ENCODE measurements around the gene TRMT112.

TRMT112 gene

GRCh38 chr11:64306563-64306875 lies 10.8 kb downstream of the TRMT112 start:
- no peak for DNase-seq

DNA sequence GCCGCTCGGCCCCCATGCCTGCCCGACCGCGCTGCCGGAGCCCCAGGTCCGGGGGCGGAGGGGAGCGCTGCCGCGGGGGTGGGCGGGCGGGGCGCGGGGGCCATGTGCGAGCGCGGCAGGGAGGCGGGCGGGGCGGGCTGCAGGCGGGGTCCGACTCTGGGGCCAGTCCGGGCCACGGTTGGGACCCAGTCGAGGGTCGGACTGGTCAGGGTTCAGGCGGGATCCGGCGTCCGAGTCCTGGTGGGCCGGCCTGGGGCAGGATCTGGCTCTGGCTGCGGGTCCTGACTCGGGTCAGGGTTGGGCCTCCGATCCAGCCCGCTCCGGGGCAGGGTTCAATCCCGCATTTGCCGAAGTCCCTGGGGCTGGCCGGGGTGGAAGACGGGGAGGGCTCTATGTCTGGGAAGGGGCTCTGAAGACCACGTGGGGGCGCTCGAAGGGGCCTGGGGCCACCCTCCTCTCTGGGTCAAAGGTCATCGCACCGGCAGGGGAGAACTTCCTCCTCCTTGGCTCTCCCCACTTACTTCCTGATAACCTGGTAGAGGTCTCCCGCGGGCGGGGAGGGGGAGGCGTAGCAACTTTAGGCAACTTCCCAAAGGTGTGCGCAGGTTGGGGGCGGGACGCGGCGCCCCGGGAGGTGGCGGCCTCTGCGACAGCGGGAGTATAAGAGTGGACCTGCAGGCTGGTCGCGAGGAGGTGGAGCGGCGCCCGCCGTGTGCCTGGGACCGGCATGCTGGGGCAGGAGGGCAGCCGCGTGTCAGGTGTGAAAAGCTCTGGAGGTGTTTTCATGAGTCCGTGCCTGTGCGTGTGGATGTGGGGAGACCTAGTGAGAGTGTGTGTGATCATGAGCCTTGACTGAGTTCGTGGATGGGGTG lies 11.4 kb downstream of the TRMT112 start:
- DNase-seq: peak; percentile 72

DNA sequence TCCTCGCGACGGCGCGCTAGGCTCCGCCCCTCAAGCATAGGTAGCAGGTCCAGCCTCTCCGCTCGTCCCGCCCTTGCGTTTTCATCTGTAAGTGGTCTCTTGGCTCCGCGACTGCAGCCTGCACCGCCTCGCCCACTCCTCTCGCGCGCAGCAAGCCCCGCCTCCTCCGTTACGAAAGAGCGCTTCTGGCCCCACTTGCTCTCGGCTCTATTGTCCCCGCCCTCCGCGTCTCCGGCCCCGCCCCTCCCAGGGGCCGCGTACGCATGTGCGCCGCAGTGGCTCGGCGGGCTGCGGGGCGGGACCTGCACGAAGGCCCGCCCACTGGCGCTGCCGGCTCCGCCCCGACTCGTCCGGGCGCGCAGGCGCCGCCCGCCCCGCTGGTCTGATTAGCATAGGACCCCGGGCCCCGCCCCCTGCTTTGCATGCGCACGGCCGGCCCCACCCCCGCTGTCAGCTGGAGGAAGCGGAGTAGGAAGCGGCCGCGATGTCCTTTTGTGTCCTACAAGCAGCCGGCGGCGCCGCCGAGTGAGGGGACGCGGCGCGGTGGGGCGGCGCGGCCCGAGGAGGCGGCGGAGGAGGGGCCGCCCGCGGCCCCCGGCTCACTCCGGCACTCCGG lies 12.2 kb downstream of the TRMT112 start, which contains the start of gene ESRRA:
Gene ESRRA, plus strand, starts transcription at position 450 of the 616 bp plus-strand sequence. CDS start 1,656 bp downstream, outside the sequence.
- peak; percentile 100 for DNase-seq

- peak; percentile 96 for DNase-seq
Measured at GRCh38 chr11:64304316-64305072, 12.9 kb downstream of the TRMT112 start.

DNA sequence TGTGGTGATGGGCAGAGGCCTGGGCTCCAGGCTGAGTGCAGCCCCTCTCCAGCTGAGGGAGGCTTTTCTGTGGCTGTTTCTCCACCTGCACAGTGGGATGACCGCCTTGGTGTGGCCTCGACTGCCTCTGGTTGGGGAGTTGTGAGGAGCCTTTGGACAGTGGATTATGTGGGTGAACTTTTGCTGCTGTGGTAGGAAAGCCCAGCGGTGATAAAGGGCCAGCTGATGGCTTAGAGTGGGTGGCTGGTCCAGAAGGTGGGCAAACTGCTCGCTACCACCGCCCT lies 13.4 kb downstream of the TRMT112 start:
- no peak for DNase-seq

DNA sequence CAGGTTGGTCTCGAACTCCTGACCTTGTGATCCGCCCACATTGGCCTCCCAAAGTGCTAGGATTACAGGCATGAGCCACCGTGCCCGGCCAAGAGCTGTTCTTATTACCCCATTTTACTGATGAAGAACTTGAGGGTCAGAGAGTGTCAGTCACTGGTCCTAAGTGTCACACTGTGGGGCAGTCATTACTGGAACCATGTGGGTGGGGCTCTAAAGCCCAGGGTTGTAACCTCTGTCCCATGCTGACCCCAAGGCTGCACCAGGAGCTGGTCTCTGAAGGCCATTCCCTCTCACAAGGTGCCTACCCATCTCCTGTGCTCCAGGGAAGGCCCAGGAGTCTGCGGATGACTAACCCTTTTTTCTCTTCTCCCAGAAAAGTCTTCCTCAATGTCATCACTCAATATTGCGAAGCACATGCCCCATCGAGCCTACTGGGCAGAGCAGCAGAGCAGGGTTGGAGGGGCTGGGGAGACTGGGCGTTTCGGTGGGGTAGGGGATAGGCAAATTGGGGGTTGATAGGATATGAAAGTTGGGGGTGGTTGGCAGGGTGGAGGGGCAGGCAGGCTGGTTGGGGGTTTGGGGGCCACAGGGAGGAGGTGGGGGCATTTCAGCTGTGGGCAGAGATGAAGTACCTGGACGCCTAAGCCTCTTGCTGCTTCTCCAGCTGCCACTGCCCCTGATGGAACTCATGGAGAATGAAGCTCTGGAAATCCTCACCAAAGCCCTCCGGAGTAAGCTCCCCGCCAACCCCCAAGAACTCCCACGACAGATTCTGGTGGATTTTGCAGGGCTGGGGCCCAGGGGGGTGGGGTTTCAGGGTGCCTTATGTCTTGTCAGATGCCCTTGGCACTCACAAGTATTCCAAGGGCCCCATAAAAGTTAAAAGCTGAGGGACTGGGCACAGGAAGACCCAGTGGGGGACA lies 14.0 kb downstream of the TRMT112 start:
- no peak for DNase-seq

GRCh38 chr11:64299847-64300648 lies 17.3 kb downstream of the TRMT112 start, which contains the start of gene CATSPERZ:
TSS of gene CATSPERZ (plus strand) at chr11:64300358. CDS start at chr11:64300411, 53 bp downstream.
- DNase-seq: no peak

DNA sequence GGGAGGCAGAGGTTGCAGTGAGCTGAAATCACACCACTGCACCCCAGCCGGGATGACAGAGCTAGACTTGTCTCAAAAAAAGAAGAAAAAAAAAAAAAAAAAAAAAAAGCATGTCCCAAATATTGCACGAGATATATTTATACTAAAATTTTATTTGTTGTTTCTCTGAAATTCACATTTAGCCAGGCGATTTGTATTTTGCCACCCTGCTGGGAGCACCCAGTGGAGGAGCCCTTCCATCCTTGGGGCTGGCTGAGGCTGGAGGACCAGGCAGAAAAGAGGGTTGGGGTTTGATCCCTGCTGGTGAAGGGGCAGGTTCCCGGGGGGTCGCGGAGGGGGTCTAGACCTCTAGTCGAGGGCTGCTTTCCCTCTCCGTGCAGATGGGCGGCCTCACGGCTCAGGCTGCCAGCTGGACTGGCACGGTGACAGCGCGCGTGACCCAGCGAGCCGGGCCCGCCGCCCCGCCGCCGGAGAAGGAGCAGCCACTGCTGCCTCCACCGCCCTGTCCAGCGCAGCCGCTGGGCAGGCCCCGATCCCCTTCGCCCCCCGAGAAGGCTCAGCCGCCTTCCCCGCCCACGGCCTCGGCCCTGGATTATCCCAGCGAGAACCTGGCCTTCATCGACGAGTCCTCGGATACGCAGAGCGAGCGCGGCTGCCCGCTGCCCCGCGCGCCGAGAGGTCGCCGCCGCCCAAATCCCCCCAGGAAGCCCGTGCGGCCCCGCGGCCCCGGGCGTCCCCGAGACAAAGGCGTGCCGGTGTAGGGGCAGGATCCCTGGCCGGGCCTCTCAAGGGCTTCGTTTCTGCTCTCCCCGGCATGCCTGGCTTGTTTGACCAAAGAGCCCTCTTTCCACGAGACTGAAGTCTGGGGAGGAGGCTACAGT lies 18.2 kb downstream of the TRMT112 start:
- DNase-seq: no peak

- no peak for DNase-seq
Measured at GRCh38 chr11:64297699-64298358, 19.5 kb downstream of the TRMT112 start.

- DNase-seq: no peak
Measured at GRCh38 chr11:64296830-64297698, 20.3 kb downstream of the TRMT112 start.

- DNase-seq: no peak
Measured at GRCh38 chr11:64296236-64296635, 21.1 kb downstream of the TRMT112 start.

GRCh38 chr11:64295760-64296159 lies 21.6 kb downstream of the TRMT112 start:
- no peak for DNase-seq

DNA sequence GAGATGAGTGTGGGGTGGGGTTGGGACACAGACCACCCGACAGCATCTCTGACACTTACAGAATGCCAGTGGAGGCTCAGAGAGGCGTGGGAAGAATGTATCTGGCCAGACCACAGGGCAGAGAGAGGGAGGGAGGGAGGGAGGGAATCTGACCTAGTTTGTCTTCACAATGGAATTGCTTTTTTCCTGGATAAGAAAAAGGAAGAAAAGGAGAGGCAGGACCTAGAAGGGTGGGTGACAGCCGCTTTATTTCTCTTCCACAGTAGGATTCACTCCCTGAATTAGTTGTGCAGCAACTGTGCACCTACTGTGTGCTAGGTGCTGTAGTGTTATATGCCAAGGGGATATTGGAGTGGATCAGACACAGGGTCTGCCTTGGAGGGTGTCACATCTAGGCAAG lies 22.6 kb downstream of the TRMT112 start:
- DNase-seq: no peak

GRCh38 chr11:64292460-64293254 lies 24.7 kb downstream of the TRMT112 start:
- no peak for DNase-seq

DNA sequence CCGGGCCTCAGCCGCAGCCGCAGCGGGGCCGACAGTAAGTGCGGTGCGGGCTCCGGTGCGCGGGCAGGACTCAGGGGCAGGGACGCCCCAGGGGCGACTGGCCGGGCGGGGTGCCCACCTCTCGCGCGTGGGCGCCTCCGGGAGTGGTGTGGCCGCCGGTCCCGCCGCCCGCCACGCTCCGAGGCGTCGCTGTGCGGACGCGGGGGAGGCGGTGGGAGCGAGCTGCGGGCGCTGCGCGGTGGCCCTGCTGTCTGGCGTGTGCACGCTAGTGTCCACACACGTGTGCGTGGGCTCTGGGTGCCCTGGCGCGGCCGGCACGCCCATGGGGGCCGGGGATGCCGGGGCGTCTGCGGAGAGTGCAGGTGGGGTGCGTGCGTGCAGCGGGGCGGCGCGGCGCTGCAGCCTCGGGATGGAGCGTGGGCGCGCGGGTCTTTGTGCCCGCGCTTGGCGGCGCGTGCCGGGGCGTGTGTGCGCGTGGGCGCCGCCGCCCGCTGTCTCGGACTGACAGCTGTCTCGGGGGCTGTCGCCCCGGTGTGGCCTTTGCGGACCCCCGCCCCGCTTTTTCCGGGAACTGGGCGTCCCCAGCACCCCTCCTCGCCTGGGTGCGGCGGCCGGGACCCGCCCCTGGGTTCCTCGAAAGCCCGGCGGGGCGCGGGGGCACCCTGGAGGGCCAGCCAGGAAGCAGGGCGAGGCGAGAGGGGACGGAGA lies 25.5 kb downstream of the TRMT112 start:
- DNase-seq: no peak

DNA sequence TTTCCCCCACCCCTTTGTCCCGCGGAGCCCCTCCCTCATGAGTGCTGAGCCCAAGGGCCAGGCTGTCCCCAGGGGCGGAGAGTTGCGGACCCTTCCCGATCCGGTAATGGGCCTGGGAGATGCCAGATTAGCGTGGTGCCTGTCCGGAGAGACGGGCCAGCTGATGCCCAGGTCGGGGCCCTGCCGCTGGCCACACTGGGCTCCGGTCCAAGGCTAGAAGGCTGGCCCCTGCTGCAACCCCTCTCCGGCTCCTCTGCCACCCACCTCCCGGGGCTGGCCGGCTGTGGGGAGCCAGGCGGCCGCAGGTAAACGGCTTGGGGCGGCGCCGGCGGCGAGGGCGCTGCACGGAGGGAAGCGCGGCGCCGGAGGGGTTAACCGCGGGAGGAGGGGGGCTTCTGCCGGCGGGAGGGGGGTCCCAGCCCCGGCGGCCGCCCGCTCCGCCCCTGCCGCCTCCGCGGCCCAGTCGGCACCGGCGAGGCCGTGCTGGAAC lies 26.1 kb downstream of the TRMT112 start, which contains the start of gene KCNK4:
Gene KCNK4, plus strand, starts transcription at position 41 of the 490 bp plus-strand sequence. CDS start 1,717 bp downstream, outside the sequence.
- no peak for DNase-seq

Measured in stimulated activated CD4-positive, alpha-beta T cell treated with anti-CD3 and anti-CD28 coated beads, Interleukin-4, amount 100 ng/mL, for 1 hour (primary cell).